Ammon's horn (tissue), 1 donor: ENCODE measurements around the gene FAM170B.

Source experiments
- DNase-seq: peaks from one replicate; pipeline ENCODE4 v3.0.0-alpha.2; 2016; ENCODE audit warnings: low spot score

Gene FAM170B

GRCh38 chr10:49133706-49134248 is at the start of gene FAM170B:
Gene FAM170B, minus strand, starts transcription at chr10:49134021. Its CDS starts 103 bp downstream, at chr10:49133918.
- DNase-seq, result no peak

GRCh38 chr10:49182776-49183175 is 49.0 kb upstream of the FAM170B start:
- no peak for DNase-seq

- no peak for DNase-seq
Observed at GRCh38 chr10:49180444-49180860, 46.6 kb upstream of the FAM170B start.

GRCh38 chr10:49179699-49180443 is 46.0 kb upstream of the FAM170B start:
- no peak for DNase-seq

- DNase-seq, result no peak
Observed at GRCh38 chr10:49178489-49179471, 45.0 kb upstream of the FAM170B start.

GRCh38 chr10:49177391-49178355 is 43.9 kb upstream of the FAM170B start:
- DNase-seq, result peak; percentile 69

- DNase-seq, result no peak
Observed at GRCh38 chr10:49176310-49177268, 42.8 kb upstream of the FAM170B start.

- DNase-seq, result no peak
Observed at GRCh38 chr10:49175587-49176309, 41.9 kb upstream of the FAM170B start.

GRCh38 chr10:49174926-49175500 is 41.2 kb upstream of the FAM170B start:
- DNase-seq, result no peak

- DNase-seq, result no peak
Observed at GRCh38 chr10:49174261-49174925, 40.6 kb upstream of the FAM170B start.

GRCh38 chr10:49173853-49174252 is 40.0 kb upstream of the FAM170B start:
- no peak for DNase-seq

GRCh38 chr10:49173201-49173772 is 39.5 kb upstream of the FAM170B start:
- no peak for DNase-seq

GRCh38 chr10:49172777-49173132 is 38.9 kb upstream of the FAM170B start:
- no peak for DNase-seq

- DNase-seq, result no peak
Observed at GRCh38 chr10:49172061-49172776, 38.4 kb upstream of the FAM170B start.

GRCh38 chr10:49171326-49172060 is 37.7 kb upstream of the FAM170B start:
- no peak for DNase-seq

- DNase-seq, result no peak
Observed at GRCh38 chr10:49170632-49171325, 37.0 kb upstream of the FAM170B start.
